HT-29 (cell line): ENCODE measurements around the gene SERAC1. TPM values are rescaled to one million over a fixed set of nuclear protein-coding genes. Genes with fewer than 3 reads are reported as not detected.
"Not testable (repeated sequence)": the region's sequence is repeated elsewhere in the genome, so short reads cannot be mapped to it uniquely, and the experiment has no call there.

Experiments used
- DNase-seq: peaks from one replicate; pipeline ENCODE4 v3.0.0-alpha.2; 2015; ENCODE audit warnings: low spot score
- total RNA-seq: library from RNA; depleted of rRNA; stranded (reverse); fragments of >200 nt; shearing (Covaris generic); gene quantifications from 2 replicates; pipeline ENCODE4 v1.2.3, GENCODE V29; 2014

SERAC1 gene
- total RNA-seq, 1 experiment from 2014 or later, result 1.1 TPM

- no peak for DNase-seq
These were observed 6.5 kb upstream of the SERAC1 start for GRCh38 chr6:158174514-158174913.

GRCh38 chr6:158174024-158174423 lies 6.0 kb upstream of the SERAC1 start:
- no peak for DNase-seq

- DNase-seq, result no peak
These were observed 3.9 kb upstream of the SERAC1 start for GRCh38 chr6:158172001-158172400.

GRCh38 chr6:158170656-158171081 lies 2.6 kb upstream of the SERAC1 start:
- DNase-seq, result no peak

- DNase-seq, result not testable (repeated sequence)
These were observed 1.6 kb upstream of the SERAC1 start for GRCh38 chr6:158169634-158170033.

- DNase-seq, result no peak
These were observed 2.1 kb downstream of the SERAC1 start for GRCh38 chr6:158165919-158166416.

- no peak for DNase-seq
These were observed 3.4 kb downstream of the SERAC1 start for GRCh38 chr6:158164579-158165170.

- DNase-seq, result no peak
These were observed 6.4 kb downstream of the SERAC1 start for GRCh38 chr6:158161566-158162254.

- no peak for DNase-seq
These were observed 7.0 kb downstream of the SERAC1 start for GRCh38 chr6:158160932-158161539.

GRCh38 chr6:158158748-158159147 lies 9.3 kb downstream of the SERAC1 start:
- DNase-seq, result no peak

GRCh38 chr6:158158123-158158522 lies 9.9 kb downstream of the SERAC1 start:
- DNase-seq, result no peak

- no peak for DNase-seq
These were observed 10.8 kb downstream of the SERAC1 start for GRCh38 chr6:158157064-158157764.

- no peak for DNase-seq
These were observed 13.2 kb downstream of the SERAC1 start for GRCh38 chr6:158154816-158155215.

- no peak for DNase-seq
These were observed 14.5 kb downstream of the SERAC1 start for GRCh38 chr6:158153576-158153975.

GRCh38 chr6:158152659-158153058 lies 15.4 kb downstream of the SERAC1 start:
- DNase-seq, result no peak

GRCh38 chr6:158152025-158152424 lies 16.0 kb downstream of the SERAC1 start:
- DNase-seq, result not testable (repeated sequence)

GRCh38 chr6:158150701-158151100 lies 17.4 kb downstream of the SERAC1 start:
- DNase-seq, result peak; percentile 26

- DNase-seq, result no peak
These were observed 18.4 kb downstream of the SERAC1 start for GRCh38 chr6:158149641-158150040.

- peak; percentile 10 for DNase-seq
These were observed 24.4 kb downstream of the SERAC1 start for GRCh38 chr6:158143700-158144099.

GRCh38 chr6:158142789-158143188 lies 25.3 kb downstream of the SERAC1 start:
- peak; percentile 25 for DNase-seq

- peak; percentile 50 for DNase-seq
These were observed 36.1 kb downstream of the SERAC1 start for GRCh38 chr6:158131926-158132325.

- no peak for DNase-seq
These were observed 42.8 kb downstream of the SERAC1 start for GRCh38 chr6:158125271-158125670.
